ENCODE results near the gene FGF18. TPM values are rescaled to one million over a fixed set of nuclear protein-coding genes. Genes with fewer than 3 reads are reported as not detected.

The FGF18 gene
- total and polyA plus RNA-seq, 9 of the 15 experiments (the other 6 are each of a cell fraction or from before 2014, with no cell fraction given): 0.05 to 0.18 (median 0.11) TPM; not detected in 6

DNA sequence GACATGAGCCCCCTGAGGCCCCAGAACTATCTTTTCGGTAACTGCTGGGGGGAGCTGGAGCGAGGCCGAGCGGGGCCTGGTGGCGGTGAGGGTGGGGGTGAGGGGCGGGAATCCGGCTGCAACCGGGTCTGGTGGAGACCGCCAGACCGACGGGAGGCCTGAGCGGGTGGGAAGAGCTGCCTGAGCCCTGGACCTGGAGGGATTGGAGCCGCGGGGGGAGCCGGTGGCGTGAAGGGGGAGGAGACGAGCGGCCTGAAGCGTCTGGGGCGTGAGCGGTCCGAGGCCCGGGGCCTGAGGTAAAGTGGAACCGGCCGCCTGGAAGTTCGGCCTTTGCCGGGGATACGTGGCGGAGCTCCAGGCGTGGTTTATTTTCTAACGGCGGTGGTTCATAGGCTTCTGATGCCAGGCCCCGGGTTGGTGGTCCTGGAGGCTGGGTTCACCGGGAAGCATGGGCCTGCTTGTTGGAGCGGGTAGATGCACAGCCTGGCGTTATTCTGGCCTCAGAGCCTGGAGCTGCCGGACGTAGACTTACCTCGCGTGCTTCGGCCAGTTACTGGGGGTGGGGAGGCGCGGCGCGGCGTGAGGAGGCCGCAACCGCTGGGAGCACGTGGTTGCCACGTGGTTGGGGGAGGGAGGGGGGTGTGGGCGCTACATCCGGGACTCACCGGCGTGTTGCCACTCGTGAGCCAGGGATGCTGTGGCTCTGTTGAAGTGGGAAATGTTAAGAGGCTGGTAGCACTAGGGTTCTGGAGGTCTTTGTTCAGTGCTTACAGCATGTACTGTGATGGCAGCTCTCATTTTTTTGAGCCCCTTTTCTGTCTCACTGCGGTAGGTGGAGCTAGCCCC, 31.3 kb upstream of the FGF18 start (continued):
- TF ChIP-seq FUS (optimal IDR thresholded peaks at IDR 0.05; ENCODE audit: low read depth, low read length): no peak
- peak; percentile 31 for TF ChIP-seq RBBP5 (IDR thresholded peaks at IDR 0.05; ENCODE audit: borderline replicate concordance, insufficient read depth, low read length, poor library complexity, severe bottlenecking)
- no peak for TF ChIP-seq ETS2 (tag; IDR thresholded peaks at IDR 0.05; ENCODE audit: borderline replicate concordance, poor library complexity, severe bottlenecking)
- TF ChIP-seq ZNF431 (CRISPR knock-in tag; IDR thresholded peaks at IDR 0.05): no peak; the same call in 1 of the 2 replicates
- no peak for TF ChIP-seq KLF16 (IDR thresholded peaks at IDR 0.05)
- peak; percentile 12 to 31; a peak in 1 of 4 replicates for TF ChIP-seq NONO (IDR thresholded peaks at IDR 0.05; ENCODE audit: low read depth in 2 of 2, low read length in 1 of 2)
- peak; percentile 95 for TF ChIP-seq MGA (IDR thresholded peaks at IDR 0.05)
- TF ChIP-seq FOXK1 (CRISPR knock-in tag; IDR thresholded peaks at IDR 0.05; ENCODE audit: borderline replicate concordance): no peak
- TF ChIP-seq HDAC3 (IDR thresholded peaks at IDR 0.05; ENCODE audit: borderline replicate concordance, partially characterized antibody): no peak
- TF ChIP-seq, protein P1, sequence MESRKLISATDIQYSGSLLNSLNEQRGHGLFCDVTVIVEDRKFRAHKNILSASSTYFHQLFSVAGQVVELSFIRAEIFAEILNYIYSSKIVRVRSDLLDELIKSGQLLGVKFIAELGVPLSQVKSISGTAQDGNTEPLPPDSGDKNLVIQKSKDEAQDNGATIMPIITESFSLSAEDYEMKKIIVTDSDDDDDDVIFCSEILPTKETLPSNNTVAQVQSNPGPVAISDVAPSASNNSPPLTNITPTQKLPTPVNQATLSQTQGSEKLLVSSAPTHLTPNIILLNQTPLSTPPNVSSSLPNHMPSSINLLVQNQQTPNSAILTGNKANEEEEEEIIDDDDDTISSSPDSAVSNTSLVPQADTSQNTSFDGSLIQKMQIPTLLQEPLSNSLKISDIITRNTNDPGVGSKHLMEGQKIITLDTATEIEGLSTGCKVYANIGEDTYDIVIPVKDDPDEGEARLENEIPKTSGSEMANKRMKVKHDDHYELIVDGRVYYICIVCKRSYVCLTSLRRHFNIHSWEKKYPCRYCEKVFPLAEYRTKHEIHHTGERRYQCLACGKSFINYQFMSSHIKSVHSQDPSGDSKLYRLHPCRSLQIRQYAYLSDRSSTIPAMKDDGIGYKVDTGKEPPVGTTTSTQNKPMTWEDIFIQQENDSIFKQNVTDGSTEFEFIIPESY (CRISPR knock-in tag; IDR thresholded peaks at IDR 0.05): no peak
- no peak for TF ChIP-seq ZNF785 (CRISPR knock-in tag; IDR thresholded peaks at IDR 0.05)
- TF ChIP-seq DIDO1 (tag; IDR thresholded peaks at IDR 0.05; ENCODE audit: low read depth): no peak
- TF ChIP-seq NELFE (IDR thresholded peaks at IDR 0.05; ENCODE audit: insufficient read depth, insufficient read length): no peak
- no peak for TF ChIP-seq ZSCAN29 (IDR thresholded peaks at IDR 0.05)
